ENCODE measurements around the gene KCNJ18.

- TF ChIP-seq, protein P1, sequence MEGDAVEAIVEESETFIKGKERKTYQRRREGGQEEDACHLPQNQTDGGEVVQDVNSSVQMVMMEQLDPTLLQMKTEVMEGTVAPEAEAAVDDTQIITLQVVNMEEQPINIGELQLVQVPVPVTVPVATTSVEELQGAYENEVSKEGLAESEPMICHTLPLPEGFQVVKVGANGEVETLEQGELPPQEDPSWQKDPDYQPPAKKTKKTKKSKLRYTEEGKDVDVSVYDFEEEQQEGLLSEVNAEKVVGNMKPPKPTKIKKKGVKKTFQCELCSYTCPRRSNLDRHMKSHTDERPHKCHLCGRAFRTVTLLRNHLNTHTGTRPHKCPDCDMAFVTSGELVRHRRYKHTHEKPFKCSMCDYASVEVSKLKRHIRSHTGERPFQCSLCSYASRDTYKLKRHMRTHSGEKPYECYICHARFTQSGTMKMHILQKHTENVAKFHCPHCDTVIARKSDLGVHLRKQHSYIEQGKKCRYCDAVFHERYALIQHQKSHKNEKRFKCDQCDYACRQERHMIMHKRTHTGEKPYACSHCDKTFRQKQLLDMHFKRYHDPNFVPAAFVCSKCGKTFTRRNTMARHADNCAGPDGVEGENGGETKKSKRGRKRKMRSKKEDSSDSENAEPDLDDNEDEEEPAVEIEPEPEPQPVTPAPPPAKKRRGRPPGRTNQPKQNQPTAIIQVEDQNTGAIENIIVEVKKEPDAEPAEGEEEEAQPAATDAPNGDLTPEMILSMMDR (conservative IDR thresholded peaks at IDR 0.05; ENCODE audit: low read depth, low read length) = no peak
- TF ChIP-seq EZH2phosphoT487 (IDR thresholded peaks at IDR 0.05; ENCODE audit: borderline replicate concordance, low read length) = no peak
- TF ChIP-seq EZH2 (IDR thresholded peaks at IDR 0.05; ENCODE audit: low read length, unreplicated experiment) = no peak
Observed at GRCh38 chr17:21742326-21742725, 50.0 kb downstream of the KCNJ18 start.
